ENCODE results near the gene ARFGEF2.
A peak's percentile ranks its signal among the peaks of the same experiment; 100 is the strongest.
"Not testable (repeated sequence)": the region's sequence is repeated elsewhere in the genome, so short reads cannot be mapped to it uniquely, and the experiment has no call there.

Gene ARFGEF2

GRCh38 chr20:48962421-48962820, 40.9 kb downstream of the ARFGEF2 start:
- Mint-ChIP-seq H3K27me3 (no peaks in the 10 kb centered on the region), H3K4me1 (no peaks in the 10 kb centered on the region), H3K4me3 (no peak overlapping the region), H3K27ac (no peak overlapping the region), H3K9me3 (no peaks in the 10 kb centered on the region), H3K36me3 (peaks cover 29 to 49% of the 10 kb centered on the region in 2 donors)
- ATAC-seq (replicated peaks) (no peak), DNase-seq (no peak)

GRCh38 chr20:48962976-48963771, 41.7 kb downstream of the ARFGEF2 start:
- H3K4me3 Mint-ChIP-seq = no peak overlapping the region
- no peak for ATAC-seq (replicated peaks)

GRCh38 chr20:48965189-48965910, 43.8 kb downstream of the ARFGEF2 start:
- no peaks in the 10 kb centered on the region for H3K4me1 Mint-ChIP-seq
- H3K27me3 Mint-ChIP-seq = no peaks in the 10 kb centered on the region
- peak overlapping the region; percentile 27 for H3K27ac Mint-ChIP-seq
- DNase-seq (no peak), ATAC-seq (replicated peaks) (no peak)
- H3K4me3 Mint-ChIP-seq = no peak overlapping the region
- peaks cover 27 to 55% of the 10 kb centered on the region in 2 donors for H3K36me3 Mint-ChIP-seq
- H3K9me3 Mint-ChIP-seq = no peaks in the 10 kb centered on the region

More at GRCh38 chr20:48962976-48963771, 41.7 kb downstream of the ARFGEF2 start:
- Mint-ChIP-seq H3K4me1 (no peaks in the 10 kb centered on the region), H3K9me3 (no peaks in the 10 kb centered on the region), H3K27ac (peak overlapping the region; percentile 6), H3K27me3 (no peaks in the 10 kb centered on the region), H3K36me3 (peaks cover 27 to 49% of the 10 kb centered on the region in 2 donors)
- no peak for DNase-seq

GRCh38 chr20:48970681-48971365, 49.3 kb downstream of the ARFGEF2 start:
- Mint-ChIP-seq H3K36me3 (peaks cover 33 to 67% of the 10 kb centered on the region in 2 donors), H3K27ac (no peak overlapping the region), H3K27me3 (no peaks in the 10 kb centered on the region), H3K9me3 (no peaks in the 10 kb centered on the region), H3K4me1 (no peaks in the 10 kb centered on the region), H3K4me3 (no peak overlapping the region)
- no peak for ATAC-seq (replicated peaks)
- DNase-seq = no peak

GRCh38 chr20:48971956-48972355, 50.4 kb downstream of the ARFGEF2 start:
- no peak overlapping the region for H3K27ac Mint-ChIP-seq
- H3K9me3 Mint-ChIP-seq = no peaks in the 10 kb centered on the region
- ATAC-seq (replicated peaks) = no peak

GRCh38 chr20:48972816-48973215, 51.3 kb downstream of the ARFGEF2 start:
- Mint-ChIP-seq H3K36me3 (peaks cover 42 to 65% of the 10 kb centered on the region in 2 donors), H3K9me3 (no peaks in the 10 kb centered on the region), H3K27me3 (no peaks in the 10 kb centered on the region), H3K27ac (peak overlapping the region; percentile 9), H3K4me1 (no peaks in the 10 kb centered on the region), H3K4me3 (no peak overlapping the region)
- ATAC-seq (replicated peaks) (no peak), DNase-seq (no peak)

More at GRCh38 chr20:48971956-48972355, 50.4 kb downstream of the ARFGEF2 start:
- H3K4me1 Mint-ChIP-seq = no peaks in the 10 kb centered on the region
- no peak overlapping the region for H3K4me3 Mint-ChIP-seq
- no peak for DNase-seq
- no peaks in the 10 kb centered on the region for H3K27me3 Mint-ChIP-seq
- peaks cover 36 to 64% of the 10 kb centered on the region in 2 donors for H3K36me3 Mint-ChIP-seq

- no peak for DNase-seq
- Mint-ChIP-seq H3K27ac (no peak overlapping the region), H3K9me3 (no peaks in the 10 kb centered on the region), H3K36me3 (peaks cover 56 to 73% of the 10 kb centered on the region in 2 donors), H3K4me3 (no peak overlapping the region), H3K4me1 (peaks cover 6 to 14% of the 10 kb centered on the region in 2 donors), H3K27me3 (no peaks in the 10 kb centered on the region)
- ATAC-seq (replicated peaks) = no peak
These were observed 54.4 kb downstream of the ARFGEF2 start for GRCh38 chr20:48975955-48976354.

- Mint-ChIP-seq H3K36me3 (peaks cover 70 to 80% of the 10 kb centered on the region in 2 donors), H3K4me1 (peaks cover 6 to 14% of the 10 kb centered on the region in 2 donors)
- not testable (repeated sequence) for ATAC-seq (replicated peaks); H3K4me3 Mint-ChIP-seq; H3K27ac Mint-ChIP-seq; H3K27me3 Mint-ChIP-seq; H3K9me3 Mint-ChIP-seq; DNase-seq
These were observed 58.5 kb downstream of the ARFGEF2 start for GRCh38 chr20:48979980-48980379.

- ATAC-seq (replicated peaks) (no peak), DNase-seq (no peak)
- peaks cover 60 to 74% of the 10 kb centered on the region in 2 donors for H3K36me3 Mint-ChIP-seq
- H3K4me1 Mint-ChIP-seq = peaks cover 4 to 5% of the 10 kb centered on the region in 2 donors
- peak overlapping the region; percentile 16 for H3K27ac Mint-ChIP-seq
- peaks cover 0 to 4% of the 10 kb centered on the region in 2 donors for H3K9me3 Mint-ChIP-seq
- no peak overlapping the region for H3K4me3 Mint-ChIP-seq
- no peaks in the 10 kb centered on the region for H3K27me3 Mint-ChIP-seq
These were observed 62.2 kb downstream of the ARFGEF2 start for GRCh38 chr20:48983423-48984400.

GRCh38 chr20:48984575-48985219, 63.2 kb downstream of the ARFGEF2 start:
- Mint-ChIP-seq H3K9me3 (peaks cover 0 to 4% of the 10 kb centered on the region in 2 donors), H3K27me3 (no peaks in the 10 kb centered on the region), H3K36me3 (peaks cover 53 to 66% of the 10 kb centered on the region in 2 donors), H3K4me1 (peaks cover 0 to 4% of the 10 kb centered on the region in 2 donors), H3K4me3 (no peak overlapping the region), H3K27ac (no peak overlapping the region)
- no peak for DNase-seq
- ATAC-seq (replicated peaks) = no peak

GRCh38 chr20:48986899-48987298, 65.4 kb downstream of the ARFGEF2 start:
- Mint-ChIP-seq H3K4me3 (no peak overlapping the region), H3K27ac (no peak overlapping the region)
- no peak for DNase-seq

GRCh38 chr20:48990467-48990866, 69.0 kb downstream of the ARFGEF2 start:
- DNase-seq (no peak), ATAC-seq (replicated peaks) (no peak)
- no peaks in the 10 kb centered on the region for H3K27me3 Mint-ChIP-seq
- no peaks in the 10 kb centered on the region for H3K4me1 Mint-ChIP-seq
- no peak overlapping the region for H3K27ac Mint-ChIP-seq
- no peak overlapping the region for H3K4me3 Mint-ChIP-seq
- H3K36me3 Mint-ChIP-seq = peaks cover 37 to 55% of the 10 kb centered on the region in 2 donors
- no peaks in the 10 kb centered on the region for H3K9me3 Mint-ChIP-seq

More at GRCh38 chr20:48986899-48987298, 65.4 kb downstream of the ARFGEF2 start:
- Mint-ChIP-seq H3K4me1 (no peaks in the 10 kb centered on the region), H3K36me3 (peaks cover 50 to 61% of the 10 kb centered on the region in 2 donors), H3K27me3 (no peaks in the 10 kb centered on the region), H3K9me3 (peaks cover 0 to 1% of the 10 kb centered on the region in 2 donors)
- ATAC-seq (replicated peaks) = no peak

- ATAC-seq (replicated peaks) (no peak), DNase-seq (no peak)
- Mint-ChIP-seq H3K27me3 (no peaks in the 10 kb centered on the region), H3K9me3 (no peaks in the 10 kb centered on the region), H3K27ac (peak overlapping the region; percentile 47), H3K4me3 (no peak overlapping the region), H3K36me3 (peaks cover 38 to 55% of the 10 kb centered on the region in 2 donors), H3K4me1 (no peaks in the 10 kb centered on the region)
These were observed 74.1 kb downstream of the ARFGEF2 start for GRCh38 chr20:48995589-48995988.

Data from stimulated activated naive B cell treated with anti-CD40 and anti-IgM and Interleukin-4, amounts not matched to agents 10 μg/mL and 1 μg/mL and 100 μg/mL, for 72 hours (primary cell).